ENCODE data around the gene MMP24OS. TPM values are rescaled to one million over a fixed set of nuclear protein-coding genes. Genes with fewer than 3 reads are reported as not detected.
"Not testable (repeated sequence)": the region's sequence is repeated elsewhere in the genome, so short reads cannot be mapped to it uniquely, and the experiment has no call there.

MMP24OS gene
- total RNA-seq: 3.1 and 5.8 TPM in 2 replicates

- DNase-seq (ENCODE audit: low read depth in 2 of 2): peak; percentile 84 to 90
Observed at GRCh38 chr20:35277531-35278395, at the start of gene MMP24OS. MMP24OS (minus strand) TSS chr20:35278122; CDS start chr20:35277929, 193 bp downstream.

- peak; percentile 58 to 65 for DNase-seq (ENCODE audit: low read depth in 2 of 2)
Observed at GRCh38 chr20:35327074-35327976, 49.4 kb upstream of the MMP24OS start.

DNA sequence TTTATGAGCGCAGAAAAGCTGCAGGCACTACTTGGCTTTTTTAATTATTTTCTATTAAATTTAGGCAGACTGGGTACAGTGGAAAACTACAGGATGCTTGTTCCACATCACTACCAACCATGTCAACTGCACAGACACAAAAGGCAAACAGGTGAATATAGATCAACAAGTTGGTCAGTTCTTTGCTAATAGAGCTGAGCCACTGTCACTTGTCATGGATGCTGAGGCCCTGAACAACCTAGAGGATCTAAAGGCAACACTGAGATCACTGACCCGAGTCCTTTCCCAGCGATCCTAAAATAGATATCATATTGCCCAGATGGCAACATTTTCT lies 48.8 kb upstream of the MMP24OS start:
- DNase-seq (ENCODE audit: low read depth in 2 of 2): no peak

DNA sequence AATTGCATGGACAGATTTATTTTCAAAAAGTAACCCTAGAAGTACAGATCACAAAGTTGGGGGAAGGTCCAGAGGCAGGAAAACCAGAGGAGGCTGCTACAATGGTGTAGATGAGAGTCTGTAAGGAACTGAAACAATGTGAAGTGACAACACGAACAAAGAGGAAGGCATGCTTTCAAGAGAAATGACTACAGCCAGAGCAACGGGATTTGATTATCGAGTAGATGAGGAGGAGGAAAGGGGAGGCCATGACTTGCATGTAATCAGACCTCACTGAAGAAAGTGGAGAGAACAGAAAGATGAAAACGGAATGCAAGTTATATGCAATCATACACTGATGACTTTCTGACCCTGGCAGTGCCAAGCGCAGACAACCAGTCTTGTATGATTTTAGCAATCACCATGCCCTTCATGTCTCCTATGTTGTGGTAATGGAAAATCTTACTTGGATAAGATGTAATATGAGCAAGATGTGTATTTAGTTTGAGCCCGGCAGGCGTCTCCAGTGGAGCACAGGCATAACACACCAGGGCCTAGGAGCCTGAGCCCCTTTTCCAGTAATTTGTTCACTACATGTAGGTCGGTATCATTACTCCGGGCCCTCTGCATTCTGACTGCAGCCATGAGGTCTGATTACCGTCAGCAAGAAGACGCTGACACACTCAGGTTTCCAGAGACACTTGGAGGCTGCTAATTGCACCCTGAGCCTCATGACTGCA lies 48.3 kb upstream of the MMP24OS start:
- DNase-seq (ENCODE audit: low read depth in 2 of 2): no peak

DNA sequence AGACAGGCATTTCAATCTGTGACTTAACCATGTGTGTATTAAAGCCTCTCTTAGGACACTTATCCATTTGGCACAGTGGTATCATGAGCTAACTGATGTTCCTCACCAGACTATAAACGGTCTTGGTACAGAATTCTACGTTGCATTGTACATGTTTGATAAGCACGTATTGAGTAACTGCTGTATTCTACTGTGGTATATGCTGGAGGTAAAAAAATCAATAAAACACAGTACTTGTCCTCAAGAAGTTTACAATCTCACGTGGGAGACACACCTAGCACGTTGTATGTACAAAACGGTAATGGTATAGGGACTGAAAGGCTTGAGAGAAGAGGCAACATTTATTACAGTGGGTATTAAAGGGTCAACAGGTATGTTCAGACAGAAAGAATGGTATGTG lies 47.5 kb upstream of the MMP24OS start:
- no peak for DNase-seq (ENCODE audit: low read depth in 2 of 2)

DNA sequence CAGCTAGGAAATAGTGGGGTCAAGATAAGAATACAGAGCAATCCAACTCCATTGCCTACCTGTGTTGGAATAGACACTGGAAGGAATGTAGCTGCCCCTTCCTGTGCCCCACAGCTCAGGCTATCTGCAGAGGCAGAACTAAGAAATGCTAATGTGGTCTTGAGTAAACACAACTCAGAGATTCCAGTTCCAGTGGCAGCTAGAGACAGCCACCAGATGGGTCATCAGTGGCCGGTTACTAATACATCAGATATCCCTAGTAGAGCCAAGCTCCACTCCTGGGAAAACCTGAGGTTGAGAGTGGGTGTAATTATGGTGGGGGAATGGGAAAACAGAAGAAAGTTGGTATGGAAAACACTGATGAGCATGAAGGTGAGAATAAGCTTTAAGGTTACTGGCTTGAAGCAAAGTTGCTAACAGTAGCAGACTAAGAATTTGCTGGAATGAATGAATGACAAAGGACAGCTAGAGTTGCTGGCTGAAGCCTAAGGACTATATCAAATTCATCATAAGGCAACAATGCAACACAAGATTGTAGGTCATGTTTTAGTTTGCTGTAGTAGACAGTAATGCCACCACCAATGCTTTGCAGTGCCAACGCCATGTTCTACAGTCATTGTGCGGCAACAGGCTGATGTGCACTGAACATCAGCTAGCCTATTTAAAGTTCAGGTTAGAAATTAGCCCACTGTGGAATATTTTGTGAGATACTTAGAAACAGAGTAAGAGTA lies 42.6 kb upstream of the MMP24OS start:
- DNase-seq (ENCODE audit: low read depth in 2 of 2): no peak

- DNase-seq (ENCODE audit: low read depth in 2 of 2): peak in 1 of 2 donors; percentile 58
Observed at GRCh38 chr20:35319871-35320197, 41.9 kb upstream of the MMP24OS start.

DNA sequence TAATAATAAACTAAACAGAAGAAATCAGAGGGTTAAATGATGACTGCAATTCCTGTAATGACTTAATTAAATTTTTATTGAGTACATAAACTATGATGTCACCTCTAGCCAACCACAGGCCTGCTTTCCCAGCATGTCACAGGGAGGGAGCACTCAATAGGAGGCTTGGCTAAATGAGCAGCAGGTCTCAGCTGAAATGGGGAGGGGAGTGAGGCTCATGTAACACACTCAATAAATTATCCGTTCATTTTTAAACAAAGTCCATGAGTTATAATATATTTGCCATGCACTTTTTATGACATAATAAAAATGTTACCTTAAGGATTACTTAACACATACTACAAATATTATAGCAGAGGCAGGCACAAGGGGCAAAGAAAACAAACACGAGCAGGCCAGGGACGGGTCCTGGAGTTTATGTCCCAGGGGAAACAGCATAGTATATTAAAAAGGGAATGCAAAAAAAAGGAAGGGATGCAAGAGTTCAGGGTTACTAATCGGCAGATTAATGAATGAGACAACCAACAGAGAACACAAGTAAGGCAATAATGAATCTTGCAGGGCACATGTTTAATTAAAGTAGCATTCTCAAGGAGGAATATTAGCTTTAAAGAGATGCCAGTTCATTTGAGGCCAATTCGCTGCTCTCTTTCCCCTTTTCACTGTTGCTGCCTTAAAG lies 41.4 kb upstream of the MMP24OS start:
- DNase-seq (ENCODE audit: low read depth in 2 of 2): peak in 1 of 2 donors; percentile 64

DNA sequence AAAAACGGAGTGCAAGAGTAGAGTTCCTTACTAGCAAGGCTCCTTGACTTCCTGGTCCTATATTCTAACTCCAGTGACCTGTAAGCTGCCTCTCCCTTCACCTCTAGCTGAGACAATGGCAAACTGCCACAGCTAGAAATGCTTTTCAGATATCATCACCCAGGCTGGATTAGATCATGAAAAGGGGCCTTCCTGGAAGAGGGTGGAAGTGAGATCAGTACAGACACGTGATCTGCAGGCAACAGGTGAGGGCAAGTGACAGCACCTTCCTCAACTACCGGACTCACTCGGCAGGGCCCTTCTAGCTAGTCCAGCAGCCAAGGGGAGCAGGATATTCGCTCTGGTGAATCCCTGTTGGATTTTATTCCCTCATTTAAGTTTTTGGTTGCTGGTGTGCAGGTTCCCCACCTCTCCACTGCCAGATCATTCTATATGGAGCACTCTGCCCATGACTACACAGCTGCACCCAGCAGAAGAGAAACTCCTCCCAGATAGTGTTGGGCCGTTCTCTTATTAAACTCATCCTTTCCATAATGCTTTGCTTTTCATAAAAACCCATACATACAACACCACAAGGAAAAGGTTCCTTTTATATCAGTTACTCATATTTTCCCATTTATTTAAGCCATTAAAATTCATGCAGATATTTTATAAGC lies 40.7 kb upstream of the MMP24OS start:
- DNase-seq (ENCODE audit: low read depth in 2 of 2): peak; percentile 46 to 82

DNA sequence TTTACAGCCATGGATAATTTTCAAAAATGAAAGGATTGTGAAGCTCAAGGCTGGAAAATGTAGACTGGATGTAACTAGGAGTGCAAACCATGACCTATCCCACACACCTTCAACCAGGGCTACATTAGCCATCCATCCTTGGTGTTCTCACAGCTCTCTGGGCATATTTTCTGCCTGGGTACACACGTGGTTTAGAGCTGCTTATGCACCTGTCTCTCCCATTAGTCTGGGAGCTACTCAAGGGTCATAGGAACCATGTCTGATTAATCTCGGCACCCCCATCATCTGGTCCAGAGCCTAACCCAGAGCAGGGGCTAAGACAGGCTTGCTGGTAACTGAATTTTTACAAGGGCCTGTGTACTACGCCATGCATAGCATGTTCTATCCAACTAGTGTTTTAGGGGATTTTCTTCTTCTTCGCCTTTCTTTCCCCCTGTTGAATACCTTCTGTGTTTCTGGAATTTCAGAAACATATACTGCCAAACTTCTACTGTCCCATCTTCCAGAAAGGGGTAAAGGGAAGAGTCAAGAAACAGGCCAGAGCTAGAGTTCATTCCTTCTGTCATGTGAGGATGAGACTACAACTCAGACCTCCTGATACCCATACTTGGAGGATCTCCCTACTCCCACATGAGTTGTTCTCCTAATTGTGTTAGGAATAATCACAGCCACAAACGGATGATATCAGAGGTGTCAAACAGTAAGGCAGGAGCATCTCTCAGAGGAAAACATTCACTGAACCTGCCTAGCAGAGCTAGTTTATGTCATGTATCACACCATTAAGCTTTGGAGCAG lies 39.7 kb upstream of the MMP24OS start:
- DNase-seq (ENCODE audit: low read depth in 2 of 2): no peak

DNA sequence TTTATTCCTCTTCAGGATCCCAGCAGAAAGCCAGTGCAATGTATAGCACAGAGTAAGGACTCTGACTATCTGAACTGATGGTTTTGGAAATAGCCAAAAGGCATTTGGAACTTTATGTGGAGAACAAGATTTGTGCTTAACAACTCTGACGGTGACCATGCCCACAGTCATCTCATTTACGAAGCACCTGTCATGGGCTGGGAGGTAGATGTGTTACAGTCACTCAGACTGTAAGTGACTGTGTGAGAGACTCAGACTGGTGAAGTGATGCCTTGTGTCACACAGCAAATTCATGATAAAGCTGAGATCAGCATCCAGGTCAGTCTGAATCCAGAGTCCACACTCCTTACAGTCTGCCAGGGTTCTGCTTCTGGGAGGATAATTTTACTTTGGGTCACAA lies 38.2 kb upstream of the MMP24OS start:
- DNase-seq (ENCODE audit: low read depth in 2 of 2): peak in 1 of 2 donors; percentile 21

- DNase-seq (ENCODE audit: low read depth in 2 of 2): not testable (repeated sequence)
Observed at GRCh38 chr20:35315632-35316020, 37.7 kb upstream of the MMP24OS start.

DNA sequence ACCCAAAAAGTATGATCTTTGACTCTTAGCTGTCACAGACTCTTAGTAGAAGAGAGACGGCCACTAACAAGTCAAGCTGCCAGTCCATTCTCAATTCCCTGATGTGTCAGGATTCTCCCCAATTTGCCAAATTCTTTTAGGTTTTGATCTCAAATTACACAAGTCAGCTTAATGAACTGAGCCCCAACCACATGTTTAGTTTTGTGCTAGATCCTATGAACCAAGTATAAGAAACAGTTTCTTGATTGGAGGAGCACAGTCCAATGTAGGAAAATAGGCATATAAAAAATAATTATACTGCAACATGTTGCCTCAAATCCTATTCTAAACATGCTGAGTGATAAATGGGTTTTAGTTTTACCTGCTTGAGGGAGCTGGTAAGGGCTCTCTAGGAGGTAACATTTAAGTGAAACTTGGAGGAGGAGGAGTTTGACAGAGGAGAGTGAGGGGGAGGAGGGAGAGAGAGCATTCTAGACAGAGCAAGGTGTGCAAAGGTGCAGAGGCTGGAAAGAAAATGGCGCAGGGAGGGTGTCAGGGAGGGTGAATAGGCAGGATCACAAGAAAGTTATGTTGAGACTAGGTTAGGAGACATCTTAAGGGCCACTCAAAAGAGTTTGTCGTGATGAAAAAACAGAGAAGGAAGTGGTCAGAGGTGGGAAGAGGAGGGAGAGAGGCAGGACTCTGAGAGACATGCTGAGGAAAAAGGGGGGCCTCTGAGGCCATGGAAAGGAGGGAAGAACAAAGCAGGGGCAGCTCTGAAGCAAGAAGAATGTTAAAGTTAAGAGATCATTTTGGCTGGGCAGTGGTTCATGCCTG lies 37.1 kb upstream of the MMP24OS start:
- DNase-seq (ENCODE audit: low read depth in 2 of 2): no peak

DNA sequence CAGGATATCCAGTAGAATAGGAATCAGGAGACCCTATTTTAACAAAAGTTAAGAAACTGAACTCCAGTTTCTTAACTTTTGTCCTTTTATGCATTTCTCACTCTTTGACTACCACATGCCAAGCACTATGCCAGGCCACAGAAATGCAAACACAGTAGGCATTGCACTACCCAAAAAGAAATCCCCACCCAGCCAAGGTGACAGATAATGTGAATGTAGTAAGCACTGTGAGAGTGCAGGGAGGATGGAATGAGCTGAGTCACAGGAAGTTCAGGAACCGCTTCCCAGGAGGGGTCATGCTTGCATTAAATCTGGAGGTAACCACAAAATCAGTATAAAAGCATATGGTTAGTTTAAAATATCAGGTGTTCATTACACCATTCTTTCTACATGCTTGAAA lies 34.4 kb upstream of the MMP24OS start:
- DNase-seq (ENCODE audit: low read depth in 2 of 2): peak; percentile 73 to 75

- no peak for DNase-seq (ENCODE audit: low read depth in 2 of 2)
Observed at GRCh38 chr20:35311822-35312221, 33.9 kb upstream of the MMP24OS start.

DNA sequence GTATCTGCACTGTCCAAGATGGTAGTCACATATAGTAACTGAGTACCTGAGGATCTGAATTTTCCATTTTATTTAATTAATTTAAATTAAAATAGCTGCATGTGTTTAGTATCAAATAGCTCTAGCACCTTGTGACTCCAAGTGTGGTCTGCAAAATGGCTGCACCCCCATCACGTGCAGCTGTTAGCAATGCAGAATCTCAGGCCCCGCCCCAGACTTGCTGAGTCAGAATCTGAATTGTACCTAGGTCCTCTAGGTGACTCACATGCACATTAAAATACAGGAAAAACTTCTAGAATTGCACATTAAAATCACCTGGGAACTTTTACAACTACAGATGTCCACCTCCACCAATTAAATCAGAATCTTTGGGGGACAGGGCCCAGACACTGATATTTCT lies 33.5 kb upstream of the MMP24OS start:
- peak in 1 of 2 donors; percentile 44 for DNase-seq (ENCODE audit: low read depth in 2 of 2)

DNA sequence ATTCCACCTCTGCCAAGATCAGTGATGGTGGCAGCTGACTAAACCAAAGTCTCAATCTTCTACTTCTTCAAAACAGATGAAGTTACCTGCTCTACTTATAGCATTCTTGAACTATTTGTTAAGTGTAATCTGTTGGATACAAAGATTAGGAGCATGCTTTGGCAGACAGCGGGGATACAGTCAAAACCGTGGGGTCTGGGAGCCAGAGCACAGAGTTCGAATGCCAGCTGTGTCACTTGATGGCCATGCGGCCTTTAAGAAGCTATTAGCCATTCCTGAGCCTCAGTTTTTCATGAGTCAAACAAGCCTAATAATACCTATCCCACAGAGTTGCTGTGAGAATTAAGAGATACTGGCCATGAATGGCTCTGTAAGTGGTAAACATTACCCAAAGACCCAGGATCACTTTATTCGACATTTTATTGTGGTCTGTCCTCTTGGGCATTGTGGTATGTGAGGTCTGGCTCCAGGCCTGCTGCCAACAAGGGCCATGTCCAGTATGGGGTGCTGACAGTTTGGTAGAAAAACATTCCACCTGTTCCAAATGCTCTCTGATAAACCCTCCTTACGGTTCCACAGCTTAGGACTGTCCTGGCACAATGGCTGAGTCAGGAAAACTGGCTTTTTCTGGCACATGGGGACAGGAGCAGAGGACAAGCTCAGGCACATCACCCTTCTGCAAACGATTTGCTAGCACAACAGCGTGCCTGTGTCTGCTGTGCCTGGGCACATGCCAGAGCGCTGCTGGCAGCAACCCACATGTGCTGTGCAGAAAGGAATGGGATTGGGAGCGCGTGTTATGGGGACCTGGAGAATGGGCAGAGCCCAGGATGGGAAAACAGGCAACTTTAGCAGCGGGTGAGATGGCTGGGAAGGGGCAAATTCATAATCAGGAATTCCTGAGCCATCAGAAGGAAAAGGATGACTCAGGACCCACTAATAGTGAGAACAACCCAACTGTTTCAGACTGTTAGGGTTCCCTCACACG lies 30.0 kb upstream of the MMP24OS start:
- DNase-seq (ENCODE audit: low read depth in 2 of 2): peak; percentile 77 to 84

All from lung microvascular endothelial cell (primary cell).